Large intestine (tissue), 3 donors: Measurements from ENCODE around the gene MRPL1. TPM values are rescaled to one million over a fixed set of nuclear protein-coding genes. Genes with fewer than 3 reads are reported as not detected.
A peak's percentile ranks its signal among the peaks of the same experiment; 100 is the strongest.
"Not testable (repeated sequence)": the region's sequence is repeated elsewhere in the genome, so short reads cannot be mapped to it uniquely, and the experiment has no call there.

Experiments used
- DNase-seq, 2 donors: peaks; one replicate each; pipeline versions ENCODE4 v3.0.0 to v3.0.0-alpha.2; 2013
- H3K27ac ChIP-seq: one replicate; pipeline ENCODE4 v1.5.1; 2013; ENCODE audit warnings: low read length
- H3K27me3 ChIP-seq: 2 replicates; pipeline ENCODE4 v1.6.1; 2013; ENCODE audit warnings: low read length; ENCODE audit not compliant: control insufficient read depth, insufficient read depth
- H3K36me3 ChIP-seq: 2 replicates; pipeline ENCODE4 v1.6.1; 2013; ENCODE audit warnings: low read length; ENCODE audit not compliant: control insufficient read depth, insufficient read depth
- H3K4me1 ChIP-seq: one replicate; pipeline ENCODE4 v1.6.1; 2013; ENCODE audit warnings: low read length; ENCODE audit not compliant: control insufficient read depth, insufficient read depth
- H3K4me3 ChIP-seq: one replicate; pipeline ENCODE4 v1.5.1; 2013; ENCODE audit warnings: low read length
- H3K9me3 ChIP-seq: one replicate; pipeline ENCODE4 v1.6.1; 2013; ENCODE audit warnings: mild to moderate bottlenecking, low read depth, low read length, moderate library complexity; ENCODE audit not compliant: control insufficient read depth
- WGBS: methylation state at CpG from one replicate; pipeline ENCODE4 v1.1.5; 2013; ENCODE audit warnings: low lambda C conversion rate; ENCODE audit not compliant: insufficient coverage; 5-methylcytosine and 5-hydroxymethylcytosine counted together
- polyA plus RNA-seq: library from polyadenylated mRNA; unstranded; fragments of 120-200 nt; gene quantifications from one replicate; pipeline ENCODE4 v1.2.1, GENCODE V29; 2013

The MRPL1 gene
- polyA plus RNA-seq, 1 donor: 36.8 TPM

GRCh38 chr4:77973657-77974056 is 111.0 kb downstream of the MRPL1 start:
- WGBS: no CpG with 5 or more reads among the region's 1 CpG
- not testable (repeated sequence) for H3K27me3 ChIP-seq

GRCh38 chr4:77982900-77983540 is 120.4 kb downstream of the MRPL1 start:
- no CpG with 5 or more reads among the region's 6 CpGs for WGBS
- H3K4me3 ChIP-seq, H3K36me3 ChIP-seq, H3K9me3 ChIP-seq, H3K27me3 ChIP-seq, H3K27ac ChIP-seq, DNase-seq, H3K4me1 ChIP-seq: not testable (repeated sequence)

More at GRCh38 chr4:77973657-77974056, 111.0 kb downstream of the MRPL1 start:
- H3K4me1 ChIP-seq, DNase-seq, H3K9me3 ChIP-seq, H3K4me3 ChIP-seq, H3K36me3 ChIP-seq, H3K27ac ChIP-seq: not testable (repeated sequence)

GRCh38 chr4:77983612-77984311 is 121.1 kb downstream of the MRPL1 start:
- DNase-seq, H3K27me3 ChIP-seq, H3K4me1 ChIP-seq, H3K27ac ChIP-seq, H3K36me3 ChIP-seq, H3K4me3 ChIP-seq, H3K9me3 ChIP-seq: not testable (repeated sequence)
- no CpG with 5 or more reads among the region's 44 CpGs for WGBS

- Histone ChIP-seq H3K27me3 (no peaks in the 10 kb centered on the region), H3K27ac (no peak overlapping the region), H3K36me3 (no peaks in the 10 kb centered on the region), H3K4me1 (no peaks in the 10 kb centered on the region), H3K9me3 (no peaks in the 10 kb centered on the region), H3K4me3 (no peak overlapping the region)
- DNase-seq: no peak
These were observed 127.3 kb downstream of the MRPL1 start for GRCh38 chr4:77989968-77990367.

- no peak overlapping the region for H3K4me3 ChIP-seq
These were observed 127.8 kb downstream of the MRPL1 start for GRCh38 chr4:77990456-77990855.

GRCh38 chr4:77990904-77991358 is 128.3 kb downstream of the MRPL1 start:
- DNase-seq: no peak
- Histone ChIP-seq H3K9me3 (no peaks in the 10 kb centered on the region), H3K27ac (no peak overlapping the region), H3K36me3 (no peaks in the 10 kb centered on the region), H3K27me3 (no peaks in the 10 kb centered on the region), H3K4me3 (no peak overlapping the region), H3K4me1 (no peaks in the 10 kb centered on the region)
- 86% methylated on average over 1 of the region's 2 CpGs for WGBS

More at GRCh38 chr4:77990456-77990855, 127.8 kb downstream of the MRPL1 start:
- Histone ChIP-seq H3K27ac (no peak overlapping the region), H3K9me3 (no peaks in the 10 kb centered on the region), H3K36me3 (no peaks in the 10 kb centered on the region), H3K27me3 (no peaks in the 10 kb centered on the region), H3K4me1 (no peaks in the 10 kb centered on the region)
- DNase-seq: no peak

GRCh38 chr4:77992581-77992980 is 130.0 kb downstream of the MRPL1 start:
- Histone ChIP-seq H3K27me3 (no peaks in the 10 kb centered on the region), H3K9me3 (no peaks in the 10 kb centered on the region), H3K4me1 (no peaks in the 10 kb centered on the region), H3K27ac (no peak overlapping the region), H3K4me3 (no peak overlapping the region), H3K36me3 (no peaks in the 10 kb centered on the region)
- no peak for DNase-seq
- no CpG with 5 or more reads among the region's 1 CpG for WGBS

GRCh38 chr4:77994194-77994721 is 131.6 kb downstream of the MRPL1 start:
- no peaks in the 10 kb centered on the region for H3K36me3 ChIP-seq
- no peaks in the 10 kb centered on the region for H3K9me3 ChIP-seq
- no peak overlapping the region for H3K4me3 ChIP-seq
- H3K27me3 ChIP-seq: no peaks in the 10 kb centered on the region
- DNase-seq: peak in 1 of 2 donors; percentile 57
- H3K27ac ChIP-seq: no peak overlapping the region
- no peaks in the 10 kb centered on the region for H3K4me1 ChIP-seq

GRCh38 chr4:77996076-77996475 is 133.4 kb downstream of the MRPL1 start:
- no peak for DNase-seq
- Histone ChIP-seq H3K27me3 (no peaks in the 10 kb centered on the region), H3K4me3 (no peak overlapping the region), H3K36me3 (no peaks in the 10 kb centered on the region), H3K27ac (no peak overlapping the region), H3K9me3 (no peaks in the 10 kb centered on the region), H3K4me1 (no peaks in the 10 kb centered on the region)
- no CpG with 5 or more reads among the region's 3 CpGs for WGBS

GRCh38 chr4:78001531-78001930 is 138.9 kb downstream of the MRPL1 start:
- no CpG with 5 or more reads among the region's 1 CpG for WGBS
- DNase-seq: no peak
- no peak overlapping the region for H3K4me3 ChIP-seq
- H3K27me3 ChIP-seq: no peaks in the 10 kb centered on the region
- no peaks in the 10 kb centered on the region for H3K9me3 ChIP-seq
- no peaks in the 10 kb centered on the region for H3K36me3 ChIP-seq
- H3K27ac ChIP-seq: no peak overlapping the region
- no peaks in the 10 kb centered on the region for H3K4me1 ChIP-seq

GRCh38 chr4:78002260-78002659 is 139.6 kb downstream of the MRPL1 start:
- H3K4me3 ChIP-seq: no peak overlapping the region
- no peak overlapping the region for H3K27ac ChIP-seq
- no peaks in the 10 kb centered on the region for H3K27me3 ChIP-seq
- 92% methylated on average over 3 of the region's 4 CpGs for WGBS
- no peak for DNase-seq
- H3K4me1 ChIP-seq: no peaks in the 10 kb centered on the region
- H3K36me3 ChIP-seq: no peaks in the 10 kb centered on the region
- H3K9me3 ChIP-seq: no peaks in the 10 kb centered on the region
